Caco-2 (cell line): ENCODE measurements around the gene TMEM89. TPM values are rescaled to one million over a fixed set of nuclear protein-coding genes. Genes with fewer than 3 reads are reported as not detected.

Source experiments
- BruUV-seq: library from RNA; stranded (reverse); fragments of 400-500 nt; replicated peaks from 2 replicates; lab custom pipeline; 2021; lab: Mats Ljungman, UMichigan
- CTCF ChIA-PET: fragments of 300-600 bp; sonication (Branson Sonifier 250); formaldehyde crosslinking; loops from one replicate; lab custom pipeline; 2022; ENCODE audit warnings: antibody characterized with exemption; lab: Charles Lee
- POLR2A ChIA-PET: fragments of 300-600 bp; sonication (Branson Sonifier 250); formaldehyde crosslinking; loops from one replicate; lab custom pipeline; 2022; ENCODE audit warnings: antibody characterized with exemption; lab: Charles Lee
- DNase-seq, 2 experiments: peaks; one replicate each; pipeline versions ENCODE4 v3.0.0 to v3.0.0-alpha.2; 2020 to 2022
- H3K27me3 ChIP-seq: replicated peaks from 2 replicates; pipeline ENCODE4 v1.6.0; 2011; ENCODE audit warnings: low read length; ENCODE audit not compliant: control insufficient read depth, insufficient read depth
- H3K36me3 ChIP-seq: 2 replicates; pipeline ENCODE4 v1.5.1; 2011; ENCODE audit warnings: low read length; ENCODE audit not compliant: control insufficient read depth, insufficient read depth
- H3K4me1 ChIP-seq: fragments of 250-450 bp; sonication (Bioruptor Pico); 2 replicates; pipeline ENCODE4 v1.5.1; 2020; ENCODE audit warnings: mild to moderate bottlenecking
- H3K4me3 ChIP-seq: 2 replicates; pipeline ENCODE4 v1.5.1; 2011; ENCODE audit warnings: low read depth, mild to moderate bottlenecking, control low read depth, low read length
- H3K9me3 ChIP-seq: fragments of 250-450 bp; sonication (Bioruptor Pico); 2 replicates; pipeline ENCODE4 v1.5.1; 2020; ENCODE audit warnings: mild to moderate bottlenecking, moderate library complexity
- H3K27ac Mint-ChIP-seq: one replicate; pipeline ENCODE4 v1.8.0; 2022; ENCODE audit warnings: mixed read lengths; ENCODE audit not compliant: unreplicated experiment
- H3K27me3 Mint-ChIP-seq: one replicate; pipeline ENCODE4 v1.8.0; 2022; ENCODE audit warnings: mixed read lengths; ENCODE audit not compliant: insufficient read depth, unreplicated experiment
- H3K36me3 Mint-ChIP-seq: one replicate; pipeline ENCODE4 v1.8.0; 2022; ENCODE audit warnings: mild to moderate bottlenecking, mixed read lengths; ENCODE audit not compliant: insufficient read depth, unreplicated experiment
- H3K4me1 Mint-ChIP-seq: one replicate; pipeline ENCODE4 v1.8.0; 2022; ENCODE audit warnings: low read depth, mixed read lengths; ENCODE audit not compliant: unreplicated experiment
- H3K4me3 Mint-ChIP-seq: one replicate; pipeline ENCODE4 v1.8.0; 2022; ENCODE audit warnings: mild to moderate bottlenecking, moderate library complexity, mixed read lengths; ENCODE audit not compliant: unreplicated experiment
- H3K9me3 Mint-ChIP-seq: one replicate; pipeline ENCODE4 v1.8.0; 2022; ENCODE audit warnings: mixed read lengths; ENCODE audit not compliant: unreplicated experiment
- intact Hi-C: fragments of 100-400 bp; cut with micrococcal nuclease; formaldehyde crosslinking; loops from one replicate; pipeline ENCODE4 v1.10.0; 2022; ENCODE audit not compliant: unreplicated experiment
- total RNA-seq: library from RNA; stranded (reverse); gene quantifications from 2 replicates; pipeline ENCODE4 v1.2.3, GENCODE V29; 2022
- TF ChIP-seq, protein P1 (sequence below), 2 experiments: fragments of 200-600 bp in 1 of 2; IDR thresholded peaks; 1 replicate in 1 of 2; 2 replicates in 1 of 2; pipeline versions ENCODE4 v1.5.1 to v1.8.0; 2011 to 2022; ENCODE audit warnings: antibody characterized with exemption in 1 of 2, control low read depth in 1 of 2, inconsistent platforms in 1 of 2, low read depth in 1 of 2, low read length in 1 of 2, mild to moderate bottlenecking in 1 of 2, moderate library complexity in 1 of 2; ENCODE audit not compliant: insufficient read depth in 1 of 2, severe bottlenecking in 1 of 2, unreplicated experiment in 1 of 2

The TMEM89 gene
- total RNA-seq, 1 experiment from 2014 or later, result not detected

DNA sequence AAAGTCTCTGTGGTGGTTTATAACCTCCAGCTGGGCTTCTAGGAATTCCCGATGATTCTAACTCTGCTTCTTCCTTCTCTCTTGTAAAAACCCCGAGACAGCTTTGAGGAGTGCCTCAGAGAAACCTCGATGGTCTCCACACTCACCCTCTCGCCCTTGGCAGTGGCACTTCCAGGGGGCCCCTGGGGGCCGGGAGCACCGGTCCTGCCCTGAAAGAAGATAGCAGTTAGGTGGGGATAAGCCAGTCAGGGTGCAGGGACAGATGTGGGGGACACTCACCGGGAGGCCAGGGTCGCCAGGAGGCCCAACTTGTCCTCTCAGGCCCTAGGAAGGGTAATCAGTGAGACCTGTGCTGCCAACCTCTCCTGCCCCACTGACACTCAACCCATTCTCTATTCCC is 36.2 kb downstream of the TMEM89 start:
- BruUV-seq, result no TSS peak
- no peak overlapping the region for H3K4me3 ChIP-seq
- H3K4me3 Mint-ChIP-seq, result no peak overlapping the region
- no peaks in the 10 kb centered on the region for H3K4me1 ChIP-seq
- intact Hi-C loops, result no loop called here
- POLR2A ChIA-PET, result no interaction called here
- no peak overlapping the region for H3K27ac Mint-ChIP-seq
- no peaks in the 10 kb centered on the region for H3K27me3 Mint-ChIP-seq
- H3K36me3 Mint-ChIP-seq, result no peaks in the 10 kb centered on the region
- no peak for DNase-seq
- peaks cover 8% of the 10 kb centered on the region for H3K4me1 Mint-ChIP-seq
- H3K36me3 ChIP-seq, result no peaks in the 10 kb centered on the region
- H3K27me3 ChIP-seq, result no peaks in the 10 kb centered on the region
- CTCF ChIA-PET, result interaction anchor here (1.0 kb wide), 1 partner anchor 79 kb away, joined by 3 read pairs; no protein-coding TSS in a partner anchor
- TF ChIP-seq, protein P1, sequence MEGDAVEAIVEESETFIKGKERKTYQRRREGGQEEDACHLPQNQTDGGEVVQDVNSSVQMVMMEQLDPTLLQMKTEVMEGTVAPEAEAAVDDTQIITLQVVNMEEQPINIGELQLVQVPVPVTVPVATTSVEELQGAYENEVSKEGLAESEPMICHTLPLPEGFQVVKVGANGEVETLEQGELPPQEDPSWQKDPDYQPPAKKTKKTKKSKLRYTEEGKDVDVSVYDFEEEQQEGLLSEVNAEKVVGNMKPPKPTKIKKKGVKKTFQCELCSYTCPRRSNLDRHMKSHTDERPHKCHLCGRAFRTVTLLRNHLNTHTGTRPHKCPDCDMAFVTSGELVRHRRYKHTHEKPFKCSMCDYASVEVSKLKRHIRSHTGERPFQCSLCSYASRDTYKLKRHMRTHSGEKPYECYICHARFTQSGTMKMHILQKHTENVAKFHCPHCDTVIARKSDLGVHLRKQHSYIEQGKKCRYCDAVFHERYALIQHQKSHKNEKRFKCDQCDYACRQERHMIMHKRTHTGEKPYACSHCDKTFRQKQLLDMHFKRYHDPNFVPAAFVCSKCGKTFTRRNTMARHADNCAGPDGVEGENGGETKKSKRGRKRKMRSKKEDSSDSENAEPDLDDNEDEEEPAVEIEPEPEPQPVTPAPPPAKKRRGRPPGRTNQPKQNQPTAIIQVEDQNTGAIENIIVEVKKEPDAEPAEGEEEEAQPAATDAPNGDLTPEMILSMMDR (IDR thresholded peaks at IDR 0.05; ENCODE audit: insufficient read depth in 1 of 2, low read depth in 1 of 2, low read length in 1 of 2, severe bottlenecking in 1 of 2, unreplicated experiment in 1 of 2), result no peak
- no peaks in the 10 kb centered on the region for H3K9me3 Mint-ChIP-seq
- H3K9me3 ChIP-seq, result no peaks in the 10 kb centered on the region

DNA sequence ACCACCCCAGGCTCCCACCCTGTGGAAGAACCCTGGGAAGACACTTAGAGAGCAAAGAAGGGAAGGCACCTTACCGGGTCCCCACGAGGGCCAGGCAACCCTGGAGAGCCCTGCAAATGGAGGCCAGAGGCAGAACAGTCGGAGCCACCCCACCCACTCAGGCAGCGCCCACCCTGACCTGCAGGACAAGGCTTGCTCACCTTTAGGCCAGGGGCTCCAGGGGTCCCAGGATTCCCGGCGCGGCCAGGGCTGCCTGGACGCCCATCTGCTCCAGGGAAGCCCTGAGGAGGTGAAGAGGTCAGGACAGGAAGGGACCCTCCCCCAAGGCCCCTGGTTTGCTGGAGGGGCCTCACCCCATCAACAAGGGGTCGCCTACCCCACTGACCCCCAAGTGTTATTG is 36.7 kb downstream of the TMEM89 start:
- H3K27ac Mint-ChIP-seq, result no peak overlapping the region
- no peaks in the 10 kb centered on the region for H3K27me3 Mint-ChIP-seq

DNA sequence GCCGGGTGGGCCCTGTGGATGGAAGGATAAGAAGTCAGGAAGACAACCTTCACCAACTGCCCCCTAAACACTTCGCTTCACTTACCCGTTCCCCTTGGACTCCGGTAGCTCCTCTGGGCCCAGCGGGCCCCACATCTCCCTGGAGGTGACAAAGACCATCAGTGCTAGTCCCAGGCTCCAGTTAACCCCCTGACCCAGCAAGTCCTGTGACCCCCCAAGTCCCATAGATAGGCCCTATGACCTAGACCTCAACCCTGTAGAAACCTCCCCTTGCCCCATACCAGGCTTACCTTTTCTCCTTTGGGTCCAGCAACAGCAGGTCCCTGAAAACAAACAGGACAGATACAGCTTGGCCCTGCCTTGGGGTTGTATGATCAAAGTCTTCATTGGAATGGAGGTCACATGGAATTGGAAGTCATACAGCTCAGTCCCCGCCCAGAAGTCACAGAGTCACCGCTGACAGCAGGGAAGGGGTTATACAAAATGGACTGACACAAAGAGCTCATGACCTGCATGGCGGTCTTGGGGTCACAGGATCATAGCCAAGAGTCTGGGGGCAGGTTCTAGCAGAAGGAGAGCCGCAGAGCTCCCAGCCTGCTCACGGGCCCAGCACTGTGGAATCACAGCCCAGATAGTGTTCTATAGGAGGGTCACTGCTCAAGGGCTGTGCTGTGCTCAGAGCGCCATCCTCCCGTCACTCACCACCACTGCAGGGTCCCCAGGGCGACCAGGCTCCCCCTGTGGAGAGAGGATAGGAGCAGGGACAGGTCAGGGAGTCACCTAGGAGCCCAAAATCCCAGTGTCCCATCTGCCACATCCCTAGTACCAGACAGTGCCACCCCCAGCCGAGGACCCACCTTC is 39.7 kb downstream of the TMEM89 start:
- Mint-ChIP-seq H3K27me3 (no peaks in the 10 kb centered on the region), H3K36me3 (no peaks in the 10 kb centered on the region), H3K4me1 (no peaks in the 10 kb centered on the region), H3K4me3 (no peak overlapping the region), H3K9me3 (no peaks in the 10 kb centered on the region), H3K27ac (no peak overlapping the region)
- no peaks in the 10 kb centered on the region for H3K27me3 ChIP-seq
- intact Hi-C loops, result no loop called here
- no peaks in the 10 kb centered on the region for H3K36me3 ChIP-seq
- H3K4me1 ChIP-seq, result no peaks in the 10 kb centered on the region
- H3K9me3 ChIP-seq, result no peaks in the 10 kb centered on the region
- ChIA-PET POLR2A (no interaction called here), CTCF (interaction anchor here (0.5 kb wide), 1 partner anchor 124 kb away, joined by 4 read pairs; no protein-coding TSS in a partner anchor)
- H3K4me3 ChIP-seq, result no peak overlapping the region
- no TSS peak for BruUV-seq
- DNase-seq, result no peak
- TF ChIP-seq, protein P1 (IDR thresholded peaks at IDR 0.05; ENCODE audit: insufficient read depth in 1 of 2, low read depth in 1 of 2, low read length in 1 of 2, severe bottlenecking in 1 of 2, unreplicated experiment in 1 of 2), result no peak

More for the DNA sequence above, 36.7 kb downstream of the TMEM89 start:
- no peak for DNase-seq
- no peak overlapping the region for H3K4me3 Mint-ChIP-seq
- BruUV-seq, result no TSS peak
- no peaks in the 10 kb centered on the region for H3K27me3 ChIP-seq
- intact Hi-C loops, result no loop called here
- no peaks in the 10 kb centered on the region for H3K36me3 Mint-ChIP-seq
- H3K36me3 ChIP-seq, result no peaks in the 10 kb centered on the region
- no peak overlapping the region for H3K4me3 ChIP-seq
- TF ChIP-seq, protein P1 (IDR thresholded peaks at IDR 0.05; ENCODE audit: insufficient read depth in 1 of 2, low read depth in 1 of 2, low read length in 1 of 2, severe bottlenecking in 1 of 2, unreplicated experiment in 1 of 2), result no peak
- H3K4me1 ChIP-seq, result no peaks in the 10 kb centered on the region
- H3K9me3 Mint-ChIP-seq, result no peaks in the 10 kb centered on the region
- H3K9me3 ChIP-seq, result no peaks in the 10 kb centered on the region
- POLR2A ChIA-PET, result no interaction called here
- peaks cover 6% of the 10 kb centered on the region for H3K4me1 Mint-ChIP-seq
- CTCF ChIA-PET, result interaction anchor here (1.0 kb wide), 1 partner anchor 79 kb away, joined by 3 read pairs; no protein-coding TSS in a partner anchor
